H9 (cell line): ENCODE data around the gene MYO3A. TPM values are rescaled to one million over a fixed set of nuclear protein-coding genes. Genes with fewer than 3 reads are reported as not detected.

ENCODE experiments used
- DNase-seq: peaks from one replicate; pipeline ENCODE4 v3.0.0-alpha.2; 2017
- H2AFZ ChIP-seq: one replicate; pipeline ENCODE4 v1.6.1; 2013; ENCODE audit warnings: mild to moderate bottlenecking, low read length, control low read depth, moderate library complexity
- H2AK5ac ChIP-seq: 2 replicates; pipeline ENCODE4 v1.6.1; 2013; ENCODE audit warnings: low read length, control low read depth, mixed read lengths; ENCODE audit not compliant: insufficient read length
- H2BK120ac ChIP-seq: one replicate; pipeline ENCODE4 v1.6.1; 2013; ENCODE audit warnings: low read depth, mild to moderate bottlenecking, low read length, control low read depth, inconsistent platforms; ENCODE audit not compliant: poor library complexity, severe bottlenecking
- H2BK12ac ChIP-seq: 2 replicates; pipeline ENCODE4 v1.6.1; 2013; ENCODE audit warnings: low read length, control low read depth, mixed read lengths, low read depth; ENCODE audit not compliant: insufficient read length
- H2BK15ac ChIP-seq: 2 replicates; pipeline ENCODE4 v1.6.1; 2013; ENCODE audit warnings: low read depth, low read length, control low read depth
- H2BK20ac ChIP-seq: one replicate; pipeline ENCODE4 v1.6.1; 2013; ENCODE audit warnings: low read depth, mild to moderate bottlenecking, low read length, control low read depth, inconsistent platforms; ENCODE audit not compliant: poor library complexity, severe bottlenecking
- H2BK5ac ChIP-seq: 2 replicates; pipeline ENCODE4 v1.6.1; 2013; ENCODE audit warnings: low read length, control low read depth, mixed read lengths; ENCODE audit not compliant: insufficient read length
- H3K14ac ChIP-seq: 2 replicates; pipeline ENCODE4 v1.6.1; 2013; ENCODE audit warnings: low read length, control low read depth; ENCODE audit not compliant: insufficient read depth
- H3K18ac ChIP-seq: 2 replicates; pipeline ENCODE4 v1.6.1; 2013; ENCODE audit warnings: low read depth, mild to moderate bottlenecking, mixed read lengths, low read length, control low read depth; ENCODE audit not compliant: insufficient read length
- H3K23ac ChIP-seq: 2 replicates; pipeline ENCODE4 v1.6.1; 2013; ENCODE audit warnings: low read length, control low read depth, mixed read lengths, low read depth; ENCODE audit not compliant: insufficient read length
- H3K23me2 ChIP-seq: 2 replicates; pipeline ENCODE4 v1.6.1; 2013; ENCODE audit warnings: low read depth, mild to moderate bottlenecking, mixed read lengths, low read length, control low read depth; ENCODE audit not compliant: insufficient read length, poor library complexity, severe bottlenecking
- H3K27ac ChIP-seq: 2 replicates; pipeline ENCODE4 v1.5.1; 2013; ENCODE audit warnings: low read length, control low read depth, mixed read lengths, low read depth; ENCODE audit not compliant: insufficient read length
- H3K27me3 ChIP-seq: 2 replicates; pipeline ENCODE4 v1.6.1; 2013; ENCODE audit warnings: low read length, control low read depth, inconsistent platforms; ENCODE audit not compliant: insufficient read depth
- H3K4ac ChIP-seq: 2 replicates; pipeline ENCODE4 v1.6.1; 2013; ENCODE audit warnings: low read depth, mild to moderate bottlenecking, control low read depth, inconsistent platforms, low read length, moderate library complexity
- H3K4me1 ChIP-seq: 2 replicates; pipeline ENCODE4 v1.6.1; 2013; ENCODE audit warnings: low read length, control low read depth, inconsistent platforms; ENCODE audit not compliant: insufficient read depth
- H3K4me2 ChIP-seq: 2 replicates; pipeline ENCODE4 v1.6.1; 2013; ENCODE audit warnings: low read length, control low read depth, mixed read lengths; ENCODE audit not compliant: insufficient read length, insufficient read depth
- H3K56ac ChIP-seq: 2 replicates; pipeline ENCODE4 v1.6.1; 2013; ENCODE audit warnings: low read depth, mild to moderate bottlenecking, mixed read lengths, low read length, control low read depth; ENCODE audit not compliant: insufficient read length
- H3K79me1 ChIP-seq: 2 replicates; pipeline ENCODE4 v1.6.1; 2013; ENCODE audit warnings: low read depth, mild to moderate bottlenecking, moderate library complexity, low read length, control low read depth, inconsistent platforms; ENCODE audit not compliant: insufficient read depth, poor library complexity, severe bottlenecking
- H3K79me2 ChIP-seq: 2 replicates; pipeline ENCODE4 v1.6.1; 2013; ENCODE audit warnings: low read length, control low read depth, inconsistent platforms; ENCODE audit not compliant: insufficient read depth
- H3K9ac ChIP-seq: 2 replicates; pipeline ENCODE4 v1.6.1; 2013; ENCODE audit warnings: low read length, control low read depth, mixed read lengths; ENCODE audit not compliant: insufficient read length; ENCODE audit errors: extremely low read depth
- H3K9me3 ChIP-seq: one replicate; pipeline ENCODE4 v1.6.1; 2013; ENCODE audit warnings: low read depth, low read length, inconsistent platforms; ENCODE audit not compliant: control insufficient read depth
- H3T11ph ChIP-seq: one replicate; pipeline ENCODE4 v1.6.1; 2013; ENCODE audit warnings: mild to moderate bottlenecking, low read length, control low read depth, inconsistent platforms
- H4K20me1 ChIP-seq: one replicate; pipeline ENCODE4 v1.6.1; 2013; ENCODE audit not compliant: control insufficient read depth, insufficient read length, insufficient read depth
- H4K5ac ChIP-seq: 2 replicates; pipeline ENCODE4 v1.6.1; 2013; ENCODE audit warnings: low read depth, mild to moderate bottlenecking, mixed read lengths, low read length, control low read depth; ENCODE audit not compliant: insufficient read length
- H4K8ac ChIP-seq: replicated peaks from 2 replicates; pipeline ENCODE4 v1.6.1; 2013; ENCODE audit warnings: low read length, control low read depth, mixed read lengths, low read depth; ENCODE audit not compliant: insufficient read length
- H4K91ac ChIP-seq: 2 replicates; pipeline ENCODE4 v1.6.1; 2013; ENCODE audit warnings: low read depth, mild to moderate bottlenecking, moderate library complexity, mixed read lengths, low read length, control low read depth; ENCODE audit not compliant: insufficient read length
- H3K27ac Mint-ChIP-seq, 3 experiments: 2 replicates in 2 of 3; 3 replicates in 1 of 3; pipeline ENCODE4 v1.8.0; 2020 to 2021; ENCODE audit warnings: mixed read lengths in 3 of 3, mild to moderate bottlenecking in 1 of 3, moderate library complexity in 1 of 3
- H3K27me3 Mint-ChIP-seq: 2 replicates; pipeline ENCODE4 v1.8.0; 2021; ENCODE audit warnings: low read depth, mild to moderate bottlenecking, moderate library complexity, mixed read lengths
- H3K36me3 Mint-ChIP-seq, 3 experiments: 2 replicates in 2 of 3; 3 replicates in 1 of 3; pipeline ENCODE4 v1.8.0; 2020 to 2021; ENCODE audit warnings: low read depth in 3 of 3, mixed read lengths in 3 of 3; ENCODE audit not compliant: insufficient read depth in 1 of 3
- H3K4me1 Mint-ChIP-seq, 2 experiments: 2 replicates each; pipeline ENCODE4 v1.8.0; 2020; ENCODE audit warnings: mixed read lengths in 2 of 2
- H3K4me3 Mint-ChIP-seq, 2 experiments: 2 replicates in 1 of 2; 3 replicates in 1 of 2; pipeline ENCODE4 v1.8.0; 2020 to 2021; ENCODE audit warnings: mild to moderate bottlenecking in 2 of 2, mixed read lengths in 2 of 2, moderate library complexity in 1 of 2
- H3K9me3 Mint-ChIP-seq, 2 experiments: 2 replicates in 1 of 2; 3 replicates in 1 of 2; pipeline ENCODE4 v1.8.0; 2020; ENCODE audit warnings: mild to moderate bottlenecking in 2 of 2, mixed read lengths in 2 of 2, moderate library complexity in 1 of 2
- CTCF ChIP-seq: fragments of 200-600 bp; sonication (generic); conservative IDR thresholded peaks from 3 replicates; pipeline ENCODE4 v1.8.0; 2021; ENCODE audit warnings: antibody characterized with exemption, mild to moderate bottlenecking
- WGBS: extraction: QIAGEN DNeasy Blood & Tissue Kit; methylation state at CpG from one replicate; pipeline ENCODE4 v1.1.7; 2013; ENCODE audit warnings: missing lambda C conversion rate, low lambda C conversion rate, mixed read lengths; ENCODE audit not compliant: insufficient read length; ENCODE audit errors: extremely low coverage; 5-methylcytosine and 5-hydroxymethylcytosine counted together
- total RNA-seq: library from RNA; stranded (reverse); gene quantifications from 2 replicates; pipeline ENCODE4 v1.2.1, GENCODE V29; 2021

MYO3A gene
- total RNA-seq, 1 experiment from 2014 or later: 4.3 TPM

DNA sequence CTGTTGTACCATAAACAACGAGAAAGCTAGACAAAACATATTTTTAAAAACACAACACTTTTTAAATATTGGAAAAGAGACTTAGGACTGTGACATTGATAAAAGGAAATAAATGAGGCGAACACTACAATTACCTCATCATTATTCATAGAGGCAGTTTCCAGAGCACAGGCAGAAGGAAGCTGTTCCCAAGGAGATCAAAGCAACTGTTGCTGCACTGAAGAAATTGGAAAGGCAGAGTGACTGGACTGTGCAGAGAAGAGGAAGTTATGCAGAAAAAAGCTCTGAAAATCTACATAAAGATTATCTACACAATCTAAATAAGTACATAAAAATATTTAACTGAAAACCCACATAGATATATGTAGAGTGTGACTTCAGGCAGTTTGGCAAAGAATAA, 32.8 kb downstream of the MYO3A start:
- Histone ChIP-seq H3K56ac (no peak overlapping the region), H3K14ac (no peak overlapping the region), H3K4me2 (no peak overlapping the region), H3K18ac (no peak overlapping the region), H2AK5ac (no peak overlapping the region), H3K4me1 (no peaks in the 10 kb centered on the region), H3K27ac (no peak overlapping the region), H3K23me2 (no peaks in the 10 kb centered on the region), H3K9ac (no peak overlapping the region), H2BK120ac (no peak overlapping the region), H2BK15ac (no peak overlapping the region), H2BK5ac (no peak overlapping the region), H3K79me2 (no peaks in the 10 kb centered on the region), H3T11ph (no peak overlapping the region), H2AFZ (no peak overlapping the region), H3K27me3 (no peaks in the 10 kb centered on the region), H4K5ac (no peak overlapping the region), H3K4ac (no peak overlapping the region), H3K23ac (no peak overlapping the region), H4K91ac (no peak overlapping the region), H3K9me3 (no peaks in the 10 kb centered on the region), H3K79me1 (no peaks in the 10 kb centered on the region), H2BK12ac (no peak overlapping the region), H4K8ac (no peak overlapping the region), H2BK20ac (no peak overlapping the region), H4K20me1 (no peaks in the 10 kb centered on the region)
- H3K9me3 Mint-ChIP-seq: no peaks in the 10 kb centered on the region
- H3K36me3 Mint-ChIP-seq: no peaks in the 10 kb centered on the region
- no peaks in the 10 kb centered on the region for H3K27me3 Mint-ChIP-seq
- no peak for TF ChIP-seq CTCF
- no peak overlapping the region for H3K27ac Mint-ChIP-seq
- WGBS: no CpG with 5 or more reads among the region's 2 CpGs
- DNase-seq: no peak
- peaks cover 0 to 11% of the 10 kb centered on the region in 2 experiments; a peak in 2 of 4 replicates for H3K4me1 Mint-ChIP-seq
- no peak overlapping the region for H3K4me3 Mint-ChIP-seq
